Right renal pelvis (tissue), 4 donors: ENCODE data around the gene ZNF428. TPM values are rescaled to one million over a fixed set of nuclear protein-coding genes. Genes with fewer than 3 reads are reported as not detected.
A peak's percentile ranks its signal among the peaks of the same experiment; 100 is the strongest.
"Not testable (repeated sequence)": the region's sequence is repeated elsewhere in the genome, so short reads cannot be mapped to it uniquely, and the experiment has no call there.

Experiments
- DNase-seq, 4 donors: peaks; one replicate each; pipeline ENCODE4 v3.0.0-alpha.2; 2013; ENCODE audit warnings: low read depth in 4 of 4, low spot score in 3 of 4, missing footprints in 1 of 4
- polyA plus RNA-seq, 4 donors: library from polyadenylated mRNA; unstranded; fragments of 120-200 nt; gene quantifications; one replicate each; pipeline ENCODE4 v1.2.1, GENCODE V29; 2013; ENCODE audit not compliant: insufficient read length in 4 of 4

ZNF428 gene
- polyA plus RNA-seq, 4 donors, result 76.5 to 141 (median 91.1) TPM

DNA sequence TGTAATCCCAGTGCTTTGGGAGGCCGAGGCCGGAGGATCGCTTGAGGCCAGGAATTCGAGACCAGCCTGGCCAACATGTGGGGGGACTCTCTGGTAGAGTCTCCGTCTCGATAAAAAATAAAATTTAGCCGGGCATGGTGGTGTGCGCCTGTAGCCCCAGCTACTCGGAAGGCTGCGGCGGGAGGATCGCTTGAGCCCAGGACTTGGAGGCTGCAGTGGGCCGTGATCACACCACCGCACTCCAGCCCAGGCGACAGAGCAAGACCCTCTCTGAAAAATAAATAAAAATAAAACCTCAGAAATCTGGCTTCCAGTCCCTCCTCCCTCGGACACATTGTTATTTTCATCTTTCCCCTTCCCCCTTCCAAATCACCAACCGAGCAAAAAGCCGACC is 23.8 kb downstream of the ZNF428 start:
- no peak for DNase-seq

- peak in 1 of 4 donors; percentile 63 for DNase-seq
Observed at GRCh38 chr19:43594710-43595604, 24.5 kb downstream of the ZNF428 start.

DNA sequence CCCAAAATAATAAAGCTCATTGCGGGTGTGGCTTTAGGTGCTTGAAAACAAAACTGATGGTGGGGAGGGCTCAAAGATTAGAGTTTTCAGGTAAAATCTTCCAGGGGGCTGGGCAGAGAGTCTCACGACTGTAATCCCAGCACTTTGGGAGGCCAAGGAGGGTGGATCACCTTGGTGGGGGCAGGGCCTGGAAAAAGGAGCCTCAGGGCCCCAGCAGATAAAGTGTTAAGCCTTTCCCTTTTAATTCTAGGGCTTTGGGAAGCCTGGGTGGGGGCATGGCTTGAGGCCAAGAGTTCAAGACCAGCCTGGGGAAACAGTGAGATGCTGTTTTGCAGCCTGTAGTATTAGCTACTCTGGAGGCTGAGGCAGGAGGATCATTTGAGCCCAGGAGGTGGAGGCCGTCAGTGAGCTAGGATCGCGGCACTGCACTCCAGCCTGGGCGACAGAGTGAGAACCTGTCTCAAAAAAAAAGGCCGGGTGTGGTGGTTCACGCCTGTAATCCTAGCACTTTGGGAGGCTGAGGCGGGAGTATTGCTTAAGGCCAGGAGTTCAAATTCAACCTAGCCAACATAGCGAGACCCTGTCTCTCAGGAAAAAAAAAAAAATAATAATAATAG is 25.2 kb downstream of the ZNF428 start:
- no peak for DNase-seq

- DNase-seq, result no peak
Observed at GRCh38 chr19:43592800-43593350, 26.6 kb downstream of the ZNF428 start.

DNA sequence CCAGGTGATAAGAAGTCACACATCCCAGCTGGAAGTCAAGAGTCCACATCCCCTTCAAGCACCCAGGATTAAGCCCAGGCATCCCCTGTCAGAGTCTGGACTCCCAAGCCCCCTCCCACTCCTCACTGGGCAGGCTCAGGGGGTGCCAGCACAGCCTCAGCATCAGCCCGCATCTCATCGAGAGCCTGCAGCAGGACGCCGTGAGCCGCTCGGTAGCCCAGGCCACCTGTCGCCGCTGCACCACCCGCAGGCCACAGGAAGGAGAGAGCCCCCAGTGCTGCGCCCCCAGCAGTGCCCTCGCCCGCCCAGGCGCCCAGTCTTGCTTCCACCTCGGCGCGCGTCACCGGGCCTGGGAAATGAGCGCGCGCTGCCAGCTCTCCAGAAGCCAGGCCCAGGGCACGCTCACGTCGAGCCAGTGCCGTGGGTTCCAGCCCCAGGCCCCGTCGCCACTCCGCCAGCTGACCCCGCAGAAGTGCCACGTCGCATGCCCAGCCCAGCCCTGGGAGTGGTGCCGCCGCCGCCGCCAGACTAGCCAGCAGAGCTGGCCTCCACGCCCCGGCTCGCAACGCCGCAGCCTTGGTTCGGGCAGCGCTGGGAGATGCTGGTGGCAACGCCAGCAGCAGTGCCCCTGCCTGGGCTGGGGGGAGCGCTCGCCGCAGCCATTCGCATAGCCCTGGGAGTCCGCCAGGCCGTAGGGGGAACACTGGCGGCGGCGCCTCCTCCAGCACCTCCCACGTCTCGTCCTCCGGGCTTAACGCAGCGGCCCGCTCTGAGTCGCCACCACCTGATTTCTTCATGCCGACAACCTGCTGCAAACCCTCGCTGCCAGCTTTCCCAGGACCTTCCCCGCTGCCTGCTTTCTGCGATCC is 27.3 kb downstream of the ZNF428 start:
- no peak for DNase-seq

GRCh38 chr19:43589678-43590077 is 29.8 kb downstream of the ZNF428 start:
- DNase-seq, result no peak

- no peak for DNase-seq
Observed at GRCh38 chr19:43589277-43589676, 30.2 kb downstream of the ZNF428 start.

GRCh38 chr19:43587029-43587428 is 32.4 kb downstream of the ZNF428 start:
- not testable (repeated sequence) for DNase-seq

GRCh38 chr19:43586346-43586745 is 33.1 kb downstream of the ZNF428 start:
- DNase-seq, result no peak

- no peak for DNase-seq
Observed at GRCh38 chr19:43584484-43584883, 34.9 kb downstream of the ZNF428 start.

DNA sequence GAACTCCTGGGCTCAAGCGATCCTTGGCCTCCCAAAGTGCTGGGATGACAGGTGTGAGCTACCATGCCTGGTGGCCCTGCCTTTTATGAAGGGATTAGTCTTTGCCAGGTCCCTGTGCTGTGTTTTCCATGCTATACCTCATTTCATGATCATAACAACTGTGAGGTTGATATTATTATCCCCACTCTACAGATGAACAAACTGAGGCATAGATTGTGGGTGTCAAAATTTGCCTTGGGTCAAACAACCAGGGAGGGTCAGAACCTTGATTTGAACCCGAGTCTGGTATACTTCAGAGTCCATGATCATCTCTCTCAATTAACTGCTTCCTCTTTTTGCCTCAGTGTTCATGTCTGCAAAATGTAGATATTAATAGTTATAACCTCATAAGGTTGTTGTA is 36.9 kb downstream of the ZNF428 start:
- DNase-seq, result no peak

DNA sequence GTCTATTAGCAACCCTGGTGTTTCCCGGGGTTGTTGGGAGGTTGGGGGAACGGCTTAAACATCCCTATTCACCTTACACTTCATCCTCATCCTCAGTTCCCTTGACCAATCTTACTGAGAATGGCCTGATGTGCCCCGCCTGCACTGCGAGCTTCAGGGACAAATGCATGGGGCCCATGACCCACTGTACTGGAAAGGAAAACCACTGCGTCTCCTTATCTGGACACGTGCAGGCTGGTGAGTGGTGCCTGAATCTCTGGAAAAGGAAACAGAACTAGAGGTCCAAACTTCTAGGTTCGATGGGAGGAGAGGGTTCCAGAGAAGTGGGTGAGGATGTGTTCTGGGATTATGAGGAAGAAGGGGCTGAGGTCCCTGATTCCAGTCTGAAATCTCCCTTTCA is 38.0 kb downstream of the ZNF428 start:
- DNase-seq, result no peak

GRCh38 chr19:43578787-43579186 is 40.6 kb downstream of the ZNF428 start:
- DNase-seq, result no peak

- DNase-seq, result no peak
Observed at GRCh38 chr19:43575955-43576878, 43.2 kb downstream of the ZNF428 start.

DNA sequence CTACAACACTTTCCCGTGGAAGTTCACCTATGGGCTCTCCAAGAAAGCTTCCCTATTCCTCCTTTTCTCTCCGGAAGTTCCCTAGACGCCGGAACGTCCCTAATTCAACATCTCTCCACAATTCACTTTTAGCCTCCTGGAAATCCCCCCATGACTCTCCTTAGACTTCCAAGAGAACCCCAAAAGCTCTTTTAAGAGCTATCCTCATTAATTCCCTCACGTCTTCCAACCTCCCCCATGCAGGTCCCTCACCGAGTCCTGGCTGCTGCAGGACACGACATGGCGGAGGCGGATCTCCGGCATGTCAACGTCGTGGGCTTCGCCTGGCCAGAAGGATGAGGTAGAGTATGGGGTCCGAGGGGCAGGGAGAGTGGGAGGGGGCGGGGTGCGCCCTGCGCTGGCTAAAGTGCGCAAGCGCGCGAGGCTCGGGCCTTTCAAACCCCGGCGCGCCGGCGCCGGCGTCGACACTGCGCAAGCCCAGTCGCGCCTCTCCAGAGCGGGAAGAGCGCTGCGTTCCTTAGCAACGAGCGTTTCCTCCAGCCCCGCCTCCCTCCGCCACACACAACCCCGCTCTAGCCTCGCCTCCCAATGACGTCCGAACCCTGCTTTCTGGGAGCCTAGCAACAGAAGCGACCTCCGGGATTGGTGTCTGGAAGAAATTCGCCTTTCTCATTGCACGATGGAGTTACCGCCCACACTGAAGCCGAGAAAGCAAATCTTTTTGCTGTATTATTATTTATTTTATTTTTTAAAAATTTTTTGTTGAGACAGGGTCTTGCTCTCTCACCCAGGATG is 44.1 kb downstream of the ZNF428 start, which contains the start of the genes PINLYP and XRCC1:
TSS of gene PINLYP (plus strand) at position 646 of the 795 bp plus-strand sequence. CDS start 1,391 bp downstream, outside the sequence.
TSS of gene XRCC1 (minus strand) at position 372 of the 795 bp plus-strand sequence. CDS start at position 303, 69 bp downstream.
- DNase-seq, result peak; percentile 96 to 99 (median 98)

GRCh38 chr19:43574424-43575155 is 44.8 kb downstream of the ZNF428 start:
- no peak for DNase-seq

DNA sequence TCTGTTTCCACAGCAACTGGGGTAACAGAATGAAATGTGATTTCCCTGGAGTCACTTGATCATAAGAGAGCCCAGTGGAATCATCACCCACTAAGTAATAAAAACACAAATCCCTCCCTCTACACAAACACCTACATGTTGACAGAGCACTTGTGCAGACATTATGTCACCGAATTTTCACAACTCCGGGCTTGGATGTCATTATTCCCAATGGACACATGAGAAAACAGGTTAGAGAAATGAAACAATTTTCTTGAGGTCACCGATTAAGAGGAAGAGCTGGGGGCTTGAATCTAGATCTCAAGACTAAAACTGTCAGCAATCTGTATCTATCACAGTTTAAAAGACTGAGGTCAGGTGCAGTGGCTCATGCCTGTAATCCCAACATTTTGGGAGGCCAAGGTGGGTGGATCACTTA is 47.2 kb downstream of the ZNF428 start:
- no peak for DNase-seq
